ENCODE results near the gene SLC39A1.

DNA sequence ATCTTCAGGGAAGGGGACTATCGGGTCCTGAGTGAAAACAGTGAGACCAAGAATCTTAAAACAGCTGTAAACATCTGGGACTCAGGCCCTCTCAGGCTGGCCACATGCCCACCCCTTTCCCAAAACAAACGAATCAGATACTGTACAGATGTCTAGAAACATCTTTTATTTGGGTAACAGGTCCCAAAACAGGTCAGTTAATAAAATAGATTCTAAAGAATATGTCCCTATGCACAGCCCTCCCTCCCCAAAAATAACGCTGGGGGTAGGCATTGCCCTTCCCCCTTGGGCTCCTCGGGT, 4.4 kb downstream of the SLC39A1 start:
- TF ChIP-seq ZNF274 (IDR thresholded peaks at IDR 0.05; ENCODE audit: low read depth, low read length) = no peak
- TF ChIP-seq SUZ12 (IDR thresholded peaks at IDR 0.05; ENCODE audit: extremely low read depth, insufficient read depth, insufficient read length) = no peak

All from NT2/D1 (cell line).